ENCODE results near the gene CPTP. TPM values are rescaled to one million over a fixed set of nuclear protein-coding genes. Genes with fewer than 3 reads are reported as not detected.

Gene CPTP
- total RNA-seq, 1 experiment from 2014 or later = 12.0 TPM

- no peak for DNase-seq (ENCODE audit: low spot score)
Measured at GRCh38 chr1:1348420-1349255, 24.0 kb downstream of the CPTP start.

DNA sequence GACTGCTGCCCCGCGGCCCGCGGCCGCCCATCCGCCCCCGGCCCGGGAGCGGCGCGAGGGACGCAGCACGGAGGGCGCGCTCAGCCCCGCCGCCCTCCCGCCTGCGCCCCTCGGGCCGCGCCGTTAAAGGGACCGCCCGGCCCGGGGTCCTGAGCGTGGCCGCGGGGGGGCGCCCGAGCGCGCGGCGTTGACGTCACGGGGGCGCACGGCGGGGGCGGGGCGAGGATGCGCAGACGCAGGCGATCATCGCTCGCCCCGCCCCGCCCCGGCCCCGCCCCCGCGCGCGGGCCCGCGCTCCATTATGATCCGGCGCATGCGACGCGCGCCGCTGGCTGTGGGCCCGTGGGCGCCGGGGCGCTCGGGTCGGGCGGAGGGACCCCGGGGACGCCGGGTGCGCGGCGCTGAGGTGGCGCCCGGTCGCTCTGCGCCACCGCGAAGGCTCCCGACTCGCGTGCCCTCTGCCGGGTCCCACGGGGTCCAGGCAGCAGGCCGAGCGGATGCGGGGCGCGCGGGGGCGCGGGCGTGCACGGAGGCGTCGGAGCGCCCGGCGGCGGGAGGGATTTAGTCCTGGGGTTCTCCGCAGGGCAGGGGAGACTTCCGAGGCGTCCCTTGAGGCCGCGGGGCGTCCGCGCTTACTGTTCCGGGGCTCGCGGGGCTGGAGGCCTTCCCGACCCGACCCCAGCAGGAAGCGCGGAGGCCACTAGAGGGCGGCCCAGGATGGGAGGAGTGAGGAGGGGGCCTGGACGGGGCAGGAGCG lies 24.8 kb downstream of the CPTP start, which contains the start of gene DVL1:
Gene DVL1 (minus strand): TSS at position 163 of the 757 bp plus-strand sequence. CDS start 353 bp downstream, outside the sequence.
- peak; percentile 53 for DNase-seq (ENCODE audit: low spot score)

DNA sequence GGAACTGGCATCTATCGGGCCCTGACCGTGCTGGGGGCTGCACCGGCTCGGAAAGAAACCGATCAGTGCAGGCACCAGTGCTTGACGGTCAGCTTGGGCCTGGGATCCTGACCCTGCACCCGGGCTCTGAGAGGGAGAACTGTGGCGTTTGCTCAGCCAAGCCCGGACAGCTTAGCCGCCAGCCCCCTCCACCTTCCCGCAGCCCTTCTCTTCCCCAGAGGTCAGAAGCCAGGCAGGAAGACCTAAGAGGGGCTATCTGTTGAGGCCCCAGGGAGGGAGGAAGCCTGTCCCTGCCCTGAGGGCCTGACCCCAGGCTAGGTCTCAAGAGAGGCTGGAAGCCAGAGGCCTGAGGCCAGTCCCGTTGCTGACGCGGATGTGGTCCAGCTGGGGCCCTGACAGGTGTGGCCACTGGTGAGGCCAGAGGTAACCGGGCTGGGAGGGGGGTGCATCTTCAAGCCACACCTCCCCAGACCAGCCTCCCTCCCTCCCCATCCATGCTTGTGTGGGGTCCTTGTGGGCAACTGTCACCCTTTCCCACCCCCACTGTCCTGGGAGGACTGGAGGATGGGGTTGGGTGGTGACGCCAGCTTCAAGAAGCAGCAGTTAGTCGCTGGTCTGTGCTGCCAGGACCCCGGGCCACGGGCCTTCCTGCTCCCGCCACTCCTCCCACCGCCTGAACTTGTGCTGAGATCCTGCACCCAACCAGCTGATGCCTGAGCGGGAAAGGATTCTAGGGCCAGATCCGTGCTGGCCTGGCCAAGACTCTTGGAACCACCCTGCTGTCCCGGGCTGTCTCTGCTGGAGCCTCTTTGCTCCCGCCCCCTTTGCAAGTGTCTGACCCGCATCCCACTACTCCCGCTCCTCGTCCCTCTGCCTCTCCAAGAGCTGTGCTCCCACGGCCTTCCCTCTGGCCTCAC lies 27.2 kb downstream of the CPTP start:
- no peak for DNase-seq (ENCODE audit: low spot score)

DNA sequence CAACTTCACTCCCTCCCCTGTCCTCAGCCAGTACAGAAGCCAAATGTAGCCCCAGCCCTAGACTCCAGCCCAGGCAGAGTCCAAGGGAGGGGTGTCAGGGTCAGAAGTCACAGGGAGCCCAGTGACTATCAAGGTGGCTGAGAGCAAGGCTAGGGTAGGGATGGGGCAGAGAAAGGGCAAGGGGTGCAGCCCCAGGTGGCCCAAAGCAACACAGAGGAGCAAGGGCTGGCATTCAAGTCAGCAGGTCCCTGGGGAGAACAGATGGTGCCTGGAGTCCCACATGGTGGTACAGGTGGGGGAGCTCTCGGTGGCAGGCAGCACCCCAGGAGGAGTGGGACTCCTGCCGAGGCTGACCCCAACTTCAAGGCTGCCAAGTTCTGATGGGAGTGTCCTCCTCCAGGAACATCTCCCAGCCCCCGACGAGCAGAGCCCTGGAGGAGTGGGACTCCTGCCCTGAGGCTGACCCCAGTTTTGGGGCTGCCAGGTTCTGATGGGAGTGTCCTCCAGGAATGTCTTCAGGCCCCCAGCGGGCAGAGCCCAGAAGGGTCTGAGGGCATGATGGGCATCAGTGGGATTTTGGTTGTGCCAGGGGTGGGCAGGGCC lies 28.3 kb downstream of the CPTP start:
- no peak for DNase-seq (ENCODE audit: low spot score)

GRCh38 chr1:1353389-1354151 lies 29.0 kb downstream of the CPTP start:
- DNase-seq (ENCODE audit: low spot score) = no peak

GRCh38 chr1:1354271-1355247 lies 30.0 kb downstream of the CPTP start:
- DNase-seq (ENCODE audit: low spot score) = no peak

DNA sequence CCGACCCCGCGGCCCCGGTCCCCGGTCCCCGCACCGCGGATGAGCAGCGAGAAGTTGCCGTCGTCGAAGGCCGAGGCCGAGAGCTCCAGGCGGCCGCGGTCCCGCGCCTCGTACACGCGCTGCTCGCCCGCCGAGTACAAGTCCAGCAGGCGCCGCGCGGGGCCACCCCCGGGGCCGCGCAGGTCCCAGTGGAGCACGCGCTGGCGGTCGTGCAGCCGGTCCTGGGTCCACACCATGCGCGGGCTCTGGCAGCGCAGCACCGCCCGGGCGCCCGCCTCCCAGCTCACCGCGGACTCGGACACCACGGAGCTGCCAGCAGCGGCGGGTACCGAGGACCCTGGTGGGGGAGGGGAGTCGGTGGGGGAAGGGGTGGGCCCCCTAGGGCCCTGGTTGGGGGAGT lies 30.8 kb downstream of the CPTP start:
- no peak for DNase-seq (ENCODE audit: low spot score)

DNA sequence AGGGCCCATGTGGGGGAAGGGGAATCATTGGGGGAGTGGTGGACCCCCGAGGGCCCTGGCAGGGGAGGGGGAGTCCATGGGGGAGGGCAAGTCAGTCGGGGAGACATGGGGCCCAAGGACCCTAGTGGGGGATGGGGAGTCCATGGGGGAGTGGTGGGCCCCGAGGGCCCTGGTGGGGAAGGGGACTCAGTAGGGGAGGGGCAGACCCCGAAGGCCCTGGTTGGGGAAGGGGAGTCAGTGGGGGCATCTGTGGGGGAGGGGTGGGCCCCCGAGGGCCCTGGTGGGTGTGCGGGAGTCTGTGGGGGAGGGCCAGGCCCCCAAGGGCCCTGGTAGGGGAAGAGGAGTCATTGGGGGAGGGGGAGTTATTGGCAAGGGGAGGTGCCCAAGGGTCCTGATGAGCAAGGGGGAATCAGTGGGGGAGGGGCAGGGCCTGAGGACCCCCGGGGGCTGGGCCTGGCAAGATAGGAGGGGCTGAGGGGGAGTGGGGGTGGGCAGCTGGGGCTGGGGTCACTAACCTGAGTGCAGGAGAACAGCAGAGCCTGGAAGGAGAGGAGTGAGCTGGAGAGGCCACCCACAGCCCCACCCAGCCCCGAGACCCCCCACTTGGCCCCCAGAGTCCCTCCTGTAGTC lies 31.7 kb downstream of the CPTP start:
- no peak for DNase-seq (ENCODE audit: low spot score)

GRCh38 chr1:1356796-1357401 lies 32.3 kb downstream of the CPTP start:
- DNase-seq (ENCODE audit: low spot score) = no peak

DNA sequence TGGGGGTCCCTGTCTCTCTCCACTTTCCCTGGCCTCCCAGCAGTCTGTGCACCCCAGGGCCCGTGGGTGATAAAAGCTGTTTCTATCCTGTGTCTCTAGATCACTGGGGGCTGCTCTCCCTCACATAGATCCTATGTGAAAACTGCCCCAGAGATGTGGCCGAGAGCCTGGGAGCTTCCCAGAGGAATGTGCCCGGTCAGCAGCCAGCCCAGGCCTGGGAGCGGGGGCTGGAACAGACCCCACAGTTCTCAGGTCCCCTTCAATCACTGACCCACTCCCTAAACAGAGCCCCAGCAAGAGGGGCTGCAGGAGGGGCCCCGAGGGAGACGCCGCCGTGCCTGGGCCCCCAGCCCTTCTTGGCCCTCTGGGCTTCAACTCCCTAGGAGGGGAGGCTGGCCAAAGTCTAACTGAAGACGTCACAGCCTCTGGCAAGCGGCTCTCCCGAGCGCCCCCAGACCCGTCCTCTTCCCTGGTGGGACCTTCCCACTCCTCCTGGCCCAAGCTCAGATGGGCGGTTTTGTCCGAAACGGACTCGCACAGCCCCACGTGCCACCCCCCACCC lies 33.4 kb downstream of the CPTP start:
- no peak for DNase-seq (ENCODE audit: low spot score)

DNA sequence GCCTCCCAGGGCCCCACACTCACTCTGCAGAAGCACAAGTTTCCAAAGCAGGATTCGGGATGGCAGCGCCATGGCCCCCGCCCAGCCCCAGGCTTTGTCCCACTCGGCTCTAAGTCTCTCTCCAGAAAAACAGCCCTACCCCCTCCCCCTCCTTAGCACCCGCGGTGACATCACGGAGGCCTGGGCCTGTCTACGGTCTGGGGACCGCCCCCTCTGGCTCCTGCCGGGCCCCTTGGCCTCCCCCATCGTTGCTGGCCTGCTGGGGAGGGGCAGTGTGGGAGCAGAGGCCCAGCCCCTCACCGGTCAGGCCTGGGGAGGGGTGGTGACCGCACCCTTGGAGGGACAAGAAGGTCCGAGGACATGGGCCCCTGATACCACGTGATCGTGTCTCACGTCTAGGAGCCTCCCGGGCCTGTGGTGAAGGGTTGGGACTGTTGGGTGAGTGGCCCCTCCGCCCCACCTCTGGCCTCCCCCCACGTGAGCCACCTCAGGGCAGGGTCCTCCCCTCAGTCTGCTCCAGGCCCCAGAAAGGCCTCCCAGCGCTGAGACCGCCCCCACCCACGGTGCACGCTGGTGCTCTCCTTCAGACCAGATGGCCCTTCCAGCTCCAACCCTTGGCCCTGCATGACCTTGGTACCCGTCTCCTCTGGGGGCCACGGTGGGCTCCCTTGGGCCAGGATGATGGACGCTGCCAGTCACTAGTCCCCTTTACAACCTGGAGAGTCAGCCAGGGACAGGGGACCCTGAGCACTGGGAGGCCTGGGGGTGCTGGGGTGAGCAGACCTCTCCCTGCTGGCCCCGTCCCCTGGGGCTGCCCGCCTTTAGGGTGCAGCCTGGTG lies 34.0 kb downstream of the CPTP start, which contains the start of gene MXRA8:
Gene MXRA8 (minus strand): TSS at position 123 of the 839 bp plus-strand sequence. CDS start 51 bp downstream, at position 72.
- peak; percentile 85 for DNase-seq (ENCODE audit: low spot score)

- DNase-seq (ENCODE audit: low spot score) = peak; percentile 95
Measured at GRCh38 chr1:1359308-1359663, 34.7 kb downstream of the CPTP start.

- peak; percentile 67 for DNase-seq (ENCODE audit: low spot score)
Measured at GRCh38 chr1:1359664-1360468, 35.3 kb downstream of the CPTP start.

- DNase-seq (ENCODE audit: low spot score) = peak; percentile 92
Measured at GRCh38 chr1:1360506-1361169, 36.0 kb downstream of the CPTP start.

- DNase-seq (ENCODE audit: low spot score) = no peak
Measured at GRCh38 chr1:1361233-1361981, 36.8 kb downstream of the CPTP start.

Measured in H4 (cell line).